ENCODE measurements around the gene PRRG4. TPM values are rescaled to one million over a fixed set of nuclear protein-coding genes. Genes with fewer than 3 reads are reported as not detected.

PRRG4 gene
- total and polyA plus RNA-seq, 2 experiments from 2014 or later = 3.0 to 12.1 TPM

DNA sequence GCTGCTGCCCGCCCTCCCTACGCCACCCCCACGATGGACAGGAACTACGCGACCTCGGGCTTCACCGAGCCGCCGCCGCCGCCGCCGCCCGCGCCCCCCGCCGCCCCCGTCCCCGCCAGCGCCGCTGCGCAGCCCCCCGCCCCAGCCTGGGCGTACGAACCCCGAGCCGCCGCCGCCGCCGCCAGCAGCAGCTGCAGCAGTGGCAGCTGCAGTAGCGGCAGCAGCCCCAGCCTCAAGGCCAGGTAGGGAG is 63.3 kb downstream of the PRRG4 start:
- TF ChIP-seq, protein P1, sequence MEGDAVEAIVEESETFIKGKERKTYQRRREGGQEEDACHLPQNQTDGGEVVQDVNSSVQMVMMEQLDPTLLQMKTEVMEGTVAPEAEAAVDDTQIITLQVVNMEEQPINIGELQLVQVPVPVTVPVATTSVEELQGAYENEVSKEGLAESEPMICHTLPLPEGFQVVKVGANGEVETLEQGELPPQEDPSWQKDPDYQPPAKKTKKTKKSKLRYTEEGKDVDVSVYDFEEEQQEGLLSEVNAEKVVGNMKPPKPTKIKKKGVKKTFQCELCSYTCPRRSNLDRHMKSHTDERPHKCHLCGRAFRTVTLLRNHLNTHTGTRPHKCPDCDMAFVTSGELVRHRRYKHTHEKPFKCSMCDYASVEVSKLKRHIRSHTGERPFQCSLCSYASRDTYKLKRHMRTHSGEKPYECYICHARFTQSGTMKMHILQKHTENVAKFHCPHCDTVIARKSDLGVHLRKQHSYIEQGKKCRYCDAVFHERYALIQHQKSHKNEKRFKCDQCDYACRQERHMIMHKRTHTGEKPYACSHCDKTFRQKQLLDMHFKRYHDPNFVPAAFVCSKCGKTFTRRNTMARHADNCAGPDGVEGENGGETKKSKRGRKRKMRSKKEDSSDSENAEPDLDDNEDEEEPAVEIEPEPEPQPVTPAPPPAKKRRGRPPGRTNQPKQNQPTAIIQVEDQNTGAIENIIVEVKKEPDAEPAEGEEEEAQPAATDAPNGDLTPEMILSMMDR (IDR thresholded peaks at IDR 0.05; ENCODE audit: poor library complexity) = no peak
- TF ChIP-seq EZH2phosphoT487 (IDR thresholded peaks at IDR 0.05; ENCODE audit: low read depth, severe bottlenecking, unreplicated experiment) = no peak
- TF ChIP-seq EZH2 (IDR thresholded peaks at IDR 0.05; ENCODE audit: borderline replicate concordance) = no peak
- H4K20me1 ChIP-seq (ENCODE audit: insufficient read depth, poor library complexity, severe bottlenecking) = peaks cover 12% of the 10 kb centered on the region
- H3K9me2 ChIP-seq (replicated peaks; ENCODE audit: insufficient read depth) = no peaks in the 10 kb centered on the region
- peaks cover 10% of the 10 kb centered on the region for H3K4me1 ChIP-seq (ENCODE audit: insufficient read depth)
- H3K27ac ChIP-seq = peak overlapping the region; percentile 99
- DNase-seq (ENCODE audit: low spot score) = no peak
- peak overlapping the region; percentile 95 for H2AFZ ChIP-seq
- 0% methylated on average over 10 of the region's 32 CpGs for WGBS (ENCODE audit: low lambda C conversion rate, missing lambda C conversion rate)
- H3K9me3 ChIP-seq (ENCODE audit: low read depth) = no peaks in the 10 kb centered on the region
- H3K4me2 ChIP-seq = peak overlapping the region; percentile 79
- H3K4me3 ChIP-seq = peak overlapping the region; percentile 100
- H3K27me3 ChIP-seq = no peaks in the 10 kb centered on the region
- peaks cover 44% of the 10 kb centered on the region for H3K79me2 ChIP-seq
- no peaks in the 10 kb centered on the region for H3K36me3 ChIP-seq (replicated peaks; ENCODE audit: insufficient read depth, low read depth)

- no peak for TF ChIP-seq EZH2phosphoT487 (IDR thresholded peaks at IDR 0.05; ENCODE audit: low read depth, severe bottlenecking, unreplicated experiment)
- TF ChIP-seq, protein P1 (IDR thresholded peaks at IDR 0.05; ENCODE audit: poor library complexity) = peak; percentile 69
- DNase-seq (ENCODE audit: low spot score) = peak; percentile 86
- H3K27ac ChIP-seq = peak overlapping the region; percentile 99
- H3K4me1 ChIP-seq (ENCODE audit: insufficient read depth) = peaks cover 10% of the 10 kb centered on the region
- peaks cover 50% of the 10 kb centered on the region for H3K79me2 ChIP-seq
- 3% methylated on average over 38 of the region's 66 CpGs for WGBS (ENCODE audit: low lambda C conversion rate, missing lambda C conversion rate)
- H3K4me3 ChIP-seq = peak overlapping the region; percentile 100
- no peaks in the 10 kb centered on the region for H3K27me3 ChIP-seq
- no peaks in the 10 kb centered on the region for H3K9me3 ChIP-seq (ENCODE audit: low read depth)
- no peaks in the 10 kb centered on the region for H3K36me3 ChIP-seq (replicated peaks; ENCODE audit: insufficient read depth, low read depth)
- H3K9me2 ChIP-seq (replicated peaks; ENCODE audit: insufficient read depth) = no peaks in the 10 kb centered on the region
- peak overlapping the region; percentile 79 for H3K4me2 ChIP-seq
- H2AFZ ChIP-seq = peak overlapping the region; percentile 95
- H4K20me1 ChIP-seq (ENCODE audit: insufficient read depth, poor library complexity, severe bottlenecking) = peaks cover 13% of the 10 kb centered on the region
Observed at GRCh38 chr11:32893343-32894148, 63.8 kb downstream of the PRRG4 start.

GRCh38 chr11:32894149-32894827 is 64.6 kb downstream of the PRRG4 start:
- WGBS (ENCODE audit: low lambda C conversion rate, missing lambda C conversion rate) = 2% methylated on average over 14 of the region's 14 CpGs
- H3K4me2 ChIP-seq = peak overlapping the region; percentile 79
- H3K9me2 ChIP-seq (replicated peaks; ENCODE audit: insufficient read depth) = no peaks in the 10 kb centered on the region
- peak overlapping the region; percentile 99 for H3K27ac ChIP-seq
- H3K9me3 ChIP-seq (ENCODE audit: low read depth) = no peaks in the 10 kb centered on the region
- peaks cover 57% of the 10 kb centered on the region for H3K79me2 ChIP-seq
- H3K4me1 ChIP-seq (ENCODE audit: insufficient read depth) = peaks cover 10% of the 10 kb centered on the region
- H3K36me3 ChIP-seq (replicated peaks; ENCODE audit: insufficient read depth, low read depth) = no peaks in the 10 kb centered on the region
- peak; percentile 69 for DNase-seq (ENCODE audit: low spot score)
- peaks cover 17% of the 10 kb centered on the region for H4K20me1 ChIP-seq (ENCODE audit: insufficient read depth, poor library complexity, severe bottlenecking)
- H2AFZ ChIP-seq = peak overlapping the region; percentile 95
- H3K4me3 ChIP-seq = peak overlapping the region; percentile 100
- TF ChIP-seq, protein P1 (IDR thresholded peaks at IDR 0.05; ENCODE audit: poor library complexity) = no peak
- TF ChIP-seq EZH2 (IDR thresholded peaks at IDR 0.05; ENCODE audit: borderline replicate concordance) (no peak), EZH2phosphoT487 (IDR thresholded peaks at IDR 0.05; ENCODE audit: low read depth, severe bottlenecking, unreplicated experiment) (no peak)
- no peaks in the 10 kb centered on the region for H3K27me3 ChIP-seq

Data from hepatocyte (in vitro differentiated cells).